ENCODE results near the gene ABCA10. TPM values are rescaled to one million over a fixed set of nuclear protein-coding genes. Genes with fewer than 3 reads are reported as not detected.

Gene ABCA10
- total and polyA plus RNA-seq, 2 of the 13 experiments (the other 11 are each of a cell fraction or from before 2014, with no cell fraction given): 0.02 to 0.08 TPM

- TF ChIP-seq PAXIP1 (CRISPR knock-in tag; conservative IDR thresholded peaks at IDR 0.05) (peak; percentile 74), NFE2L1 (CRISPR knock-in tag; IDR thresholded peaks at IDR 0.05; ENCODE audit: borderline replicate concordance) (no peak), MIXL1 (CRISPR knock-in tag; IDR thresholded peaks at IDR 0.05) (peak; percentile 80; the same call in 1 of the 2 replicates), SNAPC4 (CRISPR knock-in tag; IDR thresholded peaks at IDR 0.05) (no peak), PAF1 (CRISPR knock-in tag; IDR thresholded peaks at IDR 0.05) (no peak), AGO1 (IDR thresholded peaks at IDR 0.05; ENCODE audit: low read depth, low read length, poor library complexity, severe bottlenecking) (no peak), ZNF496 (CRISPR knock-in tag; IDR thresholded peaks at IDR 0.05; ENCODE audit: insufficient replicate concordance) (no peak), ZNF678 (CRISPR knock-in tag; IDR thresholded peaks at IDR 0.05) (no peak), ZNF687 (CRISPR knock-in tag; IDR thresholded peaks at IDR 0.05) (no peak), KMT2A (CRISPR knock-in tag; IDR thresholded peaks at IDR 0.05) (0 out of 2 replicates have a peak, but pooled peaks have one; percentile 25), ZNF605 (CRISPR knock-in tag; IDR thresholded peaks at IDR 0.05) (no peak), NFATC3 (CRISPR knock-in tag; IDR thresholded peaks at IDR 0.05) (no peak), BCL3 (CRISPR knock-in tag; IDR thresholded peaks at IDR 0.05) (no peak), ATF3 (CRISPR knock-in tag; IDR thresholded peaks at IDR 0.05) (no peak), HNRNPL (IDR thresholded peaks at IDR 0.05; ENCODE audit: low read depth, low read length) (no peak)
These were observed 40.0 kb upstream of the ABCA10 start (continued) for GRCh38 chr17:69268543-69269014.
